Head of caudate nucleus (tissue), 42 donors: ENCODE data around the gene RNF212B.
"Not testable (repeated sequence)": the region's sequence is repeated elsewhere in the genome, so short reads cannot be mapped to it uniquely, and the experiment has no call there.

ENCODE experiments used
- DNase-seq, 42 donors: peaks; one replicate each; pipeline versions ENCODE4 v3.0.0 to v3.0.0-alpha.2; 2020 to 2021; ENCODE audit warnings: mixed read lengths in 7 of 42
- intact Hi-C: fragments of 100-400 bp; cut with DNase I; formaldehyde crosslinking; loops from one replicate; pipeline ENCODE4 v1.15.0; 2022

RNF212B gene

GRCh38 chr14:23237772-23238594, at the start of gene RNF212B:
Gene RNF212B, plus strand, starts transcription at chr14:23237936. Its CDS starts 2,410 bp downstream, at chr14:23240346.
- intact Hi-C loops: no loop called here
- peak; percentile 61 to 90 (median 78) for DNase-seq

- no peak for DNase-seq
- intact Hi-C loops: no loop called here
These were observed 44.3 kb upstream of the RNF212B start for GRCh38 chr14:23193432-23193831.

- intact Hi-C loops: no loop called here
- DNase-seq: no peak
These were observed 42.1 kb upstream of the RNF212B start for GRCh38 chr14:23195552-23196101.

GRCh38 chr14:23196487-23196886, 41.2 kb upstream of the RNF212B start:
- DNase-seq, intact Hi-C loops: not testable (repeated sequence)

DNA sequence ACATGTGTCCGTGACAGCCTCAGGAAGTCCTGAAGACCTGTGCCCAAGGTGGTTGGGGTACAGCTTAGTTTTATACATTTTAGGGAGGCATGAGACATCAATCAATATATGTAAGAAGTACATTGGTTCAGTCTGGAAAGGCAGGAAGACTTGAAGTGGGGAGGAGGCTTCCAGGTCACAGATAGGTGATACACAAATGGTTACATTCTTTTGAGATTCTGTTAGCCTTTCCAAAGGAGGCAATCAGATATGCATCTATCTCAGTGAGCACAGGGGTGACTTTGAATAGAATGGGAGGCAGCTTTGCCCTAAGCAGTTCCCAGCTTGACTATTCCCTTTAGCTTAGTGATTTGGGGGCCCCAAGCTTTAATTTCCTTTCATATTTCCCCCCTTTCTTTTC, 38.6 kb upstream of the RNF212B start:
- DNase-seq, intact Hi-C loops: not testable (repeated sequence)

GRCh38 chr14:23202001-23202400, 35.7 kb upstream of the RNF212B start:
- no peak for DNase-seq

GRCh38 chr14:23206422-23207145, 31.2 kb upstream of the RNF212B start:
- intact Hi-C loops: no loop called here
- DNase-seq: no peak

More at GRCh38 chr14:23202001-23202400, 35.7 kb upstream of the RNF212B start:
- intact Hi-C loops: no loop called here

GRCh38 chr14:23207146-23207540, 30.6 kb upstream of the RNF212B start:
- DNase-seq: no peak
- intact Hi-C loops: no loop called here

GRCh38 chr14:23208324-23208723, 29.4 kb upstream of the RNF212B start:
- no peak for DNase-seq

GRCh38 chr14:23209651-23210423, 27.9 kb upstream of the RNF212B start:
- no peak for DNase-seq
- intact Hi-C loops: no loop called here

More at GRCh38 chr14:23208324-23208723, 29.4 kb upstream of the RNF212B start:
- intact Hi-C loops: no loop called here

DNA sequence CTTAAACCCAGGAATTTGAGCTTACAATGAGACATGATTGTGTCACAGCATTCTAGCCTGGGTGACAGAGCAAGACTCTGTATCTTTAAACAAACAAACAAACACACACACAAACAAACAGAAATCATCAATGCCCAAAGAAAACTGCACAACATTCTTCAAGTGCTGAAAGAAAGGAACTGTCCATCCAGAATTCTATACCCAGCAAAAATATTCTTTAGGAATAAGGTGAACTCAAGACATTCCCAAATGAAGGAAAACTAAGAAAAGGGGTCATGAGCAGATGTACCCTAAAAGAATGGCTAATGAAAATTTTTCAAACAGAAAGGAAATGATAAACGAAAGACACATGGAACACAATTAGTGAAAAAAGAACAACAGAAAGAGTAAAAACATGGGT, 22.3 kb upstream of the RNF212B start:
- DNase-seq: no peak
- intact Hi-C loops: no loop called here

- DNase-seq: no peak
- intact Hi-C loops: no loop called here
These were observed 20.4 kb upstream of the RNF212B start for GRCh38 chr14:23217032-23218020.

DNA sequence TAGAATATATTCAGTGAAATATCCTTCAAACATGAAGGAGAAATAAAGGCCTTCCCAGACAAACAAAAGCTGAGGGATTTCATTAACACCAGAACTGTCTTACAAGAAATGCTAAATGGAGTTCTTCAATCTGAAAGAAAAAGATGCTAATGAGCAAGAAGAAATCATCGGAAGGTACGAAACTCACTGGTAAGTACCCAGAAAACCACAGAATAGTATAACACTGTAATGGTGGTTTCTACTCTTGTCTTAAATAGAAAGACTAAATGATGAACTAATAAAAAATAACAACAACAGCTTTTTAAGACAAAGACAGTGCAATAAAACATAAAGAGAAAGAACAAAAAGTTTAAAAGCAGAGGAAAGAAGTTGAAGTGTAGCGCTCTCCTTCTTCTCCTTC, 18.7 kb upstream of the RNF212B start:
- DNase-seq: no peak
- intact Hi-C loops: no loop called here

- intact Hi-C loops, DNase-seq: not testable (repeated sequence)
These were observed 12.8 kb upstream of the RNF212B start for GRCh38 chr14:23224958-23225357.

GRCh38 chr14:23227566-23227965, 10.2 kb upstream of the RNF212B start:
- DNase-seq: no peak
- intact Hi-C loops: no loop called here

GRCh38 chr14:23228812-23229211, 8.9 kb upstream of the RNF212B start:
- intact Hi-C loops: no loop called here
- no peak for DNase-seq

GRCh38 chr14:23232241-23232808, 5.4 kb upstream of the RNF212B start:
- intact Hi-C loops: not testable (repeated sequence)

GRCh38 chr14:23240661-23241060, 2.9 kb downstream of the RNF212B start:
- intact Hi-C loops: no loop called here
- DNase-seq: no peak

More at GRCh38 chr14:23232241-23232808, 5.4 kb upstream of the RNF212B start:
- not testable (repeated sequence) for DNase-seq
